Stimulated activated CD4-positive, alpha-beta T cell treated with anti-CD3 and anti-CD28 coated beads, Interleukin-1b, Interleukin-23, amount 100 ng/mL, for 4 hours (primary cell): Measurements from ENCODE around the gene TES.
"Not testable (repeated sequence)": the region's sequence is repeated elsewhere in the genome, so short reads cannot be mapped to it uniquely, and the experiment has no call there.

Experiments
- DNase-seq, 2 donors: peaks; one replicate each; pipeline ENCODE4 v3.0.0-alpha.2; 2020; ENCODE audit warnings: low read depth in 2 of 2

The TES gene, protein sequence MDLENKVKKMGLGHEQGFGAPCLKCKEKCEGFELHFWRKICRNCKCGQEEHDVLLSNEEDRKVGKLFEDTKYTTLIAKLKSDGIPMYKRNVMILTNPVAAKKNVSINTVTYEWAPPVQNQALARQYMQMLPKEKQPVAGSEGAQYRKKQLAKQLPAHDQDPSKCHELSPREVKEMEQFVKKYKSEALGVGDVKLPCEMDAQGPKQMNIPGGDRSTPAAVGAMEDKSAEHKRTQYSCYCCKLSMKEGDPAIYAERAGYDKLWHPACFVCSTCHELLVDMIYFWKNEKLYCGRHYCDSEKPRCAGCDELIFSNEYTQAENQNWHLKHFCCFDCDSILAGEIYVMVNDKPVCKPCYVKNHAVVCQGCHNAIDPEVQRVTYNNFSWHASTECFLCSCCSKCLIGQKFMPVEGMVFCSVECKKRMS

GRCh38 chr7:116210345-116211005 is at the start of gene TES:
Gene TES, plus strand, starts transcription at chr7:116210539. Its CDS starts 169 bp downstream, at chr7:116210708.
- DNase-seq: peak; percentile 34 to 64

- no peak for DNase-seq
Measured at GRCh38 chr7:116161728-116162127, 48.6 kb upstream of the TES start.

GRCh38 chr7:116162254-116162653 is 48.1 kb upstream of the TES start:
- no peak for DNase-seq

- no peak for DNase-seq
Measured at GRCh38 chr7:116162992-116163391, 47.3 kb upstream of the TES start.

GRCh38 chr7:116164552-116165306 is 45.6 kb upstream of the TES start:
- DNase-seq: no peak

DNA sequence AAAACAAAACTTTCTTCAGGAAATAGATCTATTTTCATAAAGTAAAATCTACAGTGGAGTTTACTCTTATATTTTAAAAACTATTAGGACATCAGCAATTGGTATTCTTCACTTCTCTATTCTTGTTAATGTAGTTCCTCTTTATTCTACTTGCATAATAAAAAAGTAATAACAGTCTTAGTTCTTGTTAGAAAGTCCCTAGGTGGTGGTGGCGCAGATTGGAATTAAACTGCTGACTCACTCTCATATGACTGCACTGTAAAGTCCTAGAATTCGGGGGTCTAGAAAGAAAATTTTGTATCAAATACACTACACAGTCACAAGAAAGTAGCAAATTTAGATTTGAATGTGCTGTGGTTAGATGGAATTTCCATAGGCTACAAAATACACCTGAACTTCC is 44.6 kb upstream of the TES start:
- no peak for DNase-seq

DNA sequence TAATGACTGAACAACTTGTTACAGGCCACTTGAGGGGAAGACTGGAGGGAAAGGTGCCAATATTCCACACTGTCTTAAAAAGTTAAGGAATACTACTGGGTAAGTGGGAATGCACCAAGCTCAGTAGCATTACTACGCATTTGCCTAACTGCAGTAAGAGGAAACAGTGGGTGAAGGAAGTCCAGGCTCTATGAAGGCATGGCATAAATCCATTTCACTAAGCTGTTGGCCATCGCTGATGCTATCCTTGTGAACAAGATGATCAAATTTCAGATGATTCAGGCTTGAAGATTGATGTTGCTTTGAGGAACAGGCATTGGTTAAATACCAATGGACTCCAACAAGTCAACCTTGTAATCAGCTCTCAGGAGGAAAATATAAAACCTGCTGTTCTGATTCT is 44.2 kb upstream of the TES start:
- DNase-seq: no peak

DNA sequence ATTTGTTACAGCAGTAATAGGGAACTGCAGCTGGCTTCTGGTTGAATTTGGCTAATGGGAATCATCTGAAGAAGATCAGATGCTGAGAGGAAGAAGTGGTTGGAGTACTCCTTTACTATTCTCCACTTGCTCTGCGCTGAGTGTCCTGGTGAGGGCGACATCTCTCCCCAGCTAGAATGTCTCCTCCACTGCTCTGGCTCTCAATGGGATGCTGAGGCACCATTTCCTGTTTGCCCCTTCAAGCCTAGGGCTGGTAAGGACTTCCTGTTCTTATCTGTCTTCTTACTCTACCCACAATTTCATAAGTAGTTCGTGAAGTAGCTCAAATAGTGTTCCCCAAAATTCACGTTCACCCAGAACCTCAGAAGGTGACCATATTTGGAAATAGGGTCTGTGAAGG is 43.2 kb upstream of the TES start:
- DNase-seq: no peak

- no peak for DNase-seq
Measured at GRCh38 chr7:116169060-116169459, 41.3 kb upstream of the TES start.

DNA sequence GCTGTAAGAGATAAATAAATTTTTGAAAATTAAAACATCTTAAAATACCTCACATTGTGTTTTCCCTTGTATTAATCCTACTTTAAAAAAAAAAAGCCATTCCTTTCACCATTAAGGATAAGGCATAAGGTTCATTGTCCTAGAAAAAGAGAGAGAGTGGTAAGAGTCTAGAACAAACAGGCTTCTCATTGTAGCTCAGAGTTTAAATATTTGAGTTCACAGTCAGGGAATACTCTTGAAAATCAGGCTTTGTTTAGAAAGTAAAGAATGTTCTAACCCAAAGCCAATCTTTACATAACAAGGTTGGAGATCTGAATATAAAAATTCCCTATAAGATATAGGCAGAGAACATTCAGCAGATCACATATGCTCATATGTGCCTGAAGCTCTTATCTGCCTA is 40.2 kb upstream of the TES start:
- DNase-seq: no peak

DNA sequence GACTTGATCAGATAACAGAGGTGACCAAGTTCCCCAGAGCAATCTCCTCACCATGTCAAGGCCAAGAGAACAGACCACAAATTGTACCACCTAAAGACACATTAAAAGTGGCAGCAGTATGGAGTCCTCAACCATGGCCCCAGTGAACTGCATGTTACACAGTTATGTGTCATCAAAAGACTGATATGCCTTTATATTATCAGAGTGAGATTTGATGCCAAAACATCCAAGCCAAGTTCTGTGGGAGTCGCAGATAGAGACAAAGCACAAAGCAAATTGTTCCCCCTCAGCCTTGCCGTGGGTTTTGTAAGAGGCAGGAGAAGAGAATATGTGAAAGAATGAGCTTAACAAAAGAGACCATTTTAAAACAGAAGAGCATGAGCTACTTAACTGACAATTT is 39.2 kb upstream of the TES start:
- DNase-seq: no peak

DNA sequence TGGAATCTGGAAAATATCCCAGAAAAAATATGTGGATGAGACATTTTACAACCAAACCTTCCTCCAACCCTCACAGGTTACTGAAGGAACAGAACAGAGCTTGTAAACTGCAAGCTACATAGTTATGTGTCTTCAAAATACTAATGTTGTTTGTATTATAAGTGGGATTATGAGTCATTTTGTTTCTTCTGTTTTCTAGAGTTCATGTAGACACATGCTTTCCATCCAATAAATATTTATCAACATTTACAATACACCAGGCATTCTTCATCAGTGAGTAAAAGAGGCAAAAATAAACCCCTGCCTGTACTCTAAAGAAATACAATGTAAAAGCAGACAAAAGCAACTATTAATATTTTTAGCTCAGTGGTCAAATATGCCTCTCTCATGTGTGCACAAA is 38.0 kb upstream of the TES start:
- DNase-seq: no peak

DNA sequence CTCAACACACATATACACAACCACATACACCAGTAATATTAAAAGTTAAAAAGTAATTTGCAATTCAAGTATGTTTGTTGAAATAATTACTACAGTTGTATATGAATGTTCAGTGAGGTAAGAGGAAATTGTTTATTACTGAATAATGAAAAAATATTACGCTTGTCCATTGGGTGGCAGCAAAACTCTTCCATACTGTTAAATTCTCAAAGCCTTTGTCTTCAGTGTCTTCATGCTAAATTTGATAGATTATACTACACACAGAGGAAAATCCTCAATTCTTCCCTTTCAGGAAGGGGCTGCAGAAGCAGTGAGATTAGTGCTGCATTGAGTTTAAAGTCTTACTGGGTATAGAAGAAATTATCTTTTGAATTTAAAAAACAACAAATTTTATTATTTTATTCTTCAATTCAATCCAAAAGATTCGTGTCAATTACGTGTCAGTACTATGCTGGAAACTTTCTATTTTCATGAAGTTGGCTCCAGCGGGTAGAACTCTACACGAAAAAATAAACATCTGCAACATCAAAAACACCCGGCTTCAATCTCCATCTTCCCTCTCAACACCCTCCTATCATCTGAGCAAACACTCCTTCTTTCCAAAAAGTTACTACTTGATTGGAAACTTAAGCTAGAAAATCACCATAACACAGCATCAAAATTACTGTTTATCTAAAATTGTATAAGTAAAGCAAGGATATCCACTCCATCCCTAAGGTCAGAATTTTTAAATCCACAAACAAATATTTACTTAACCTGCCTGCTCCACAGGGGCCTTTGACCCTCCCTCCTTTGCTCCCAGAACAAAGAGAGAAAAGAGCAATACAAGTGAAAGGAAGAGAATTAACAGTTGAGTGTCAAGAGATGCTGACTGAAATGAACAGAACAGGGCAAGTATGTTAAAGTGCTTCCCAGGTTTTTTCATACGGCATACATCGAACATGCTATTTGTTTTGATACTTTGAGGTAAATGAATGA is 37.0 kb upstream of the TES start:
- peak in 1 of 2 donors; percentile 31 for DNase-seq

DNA sequence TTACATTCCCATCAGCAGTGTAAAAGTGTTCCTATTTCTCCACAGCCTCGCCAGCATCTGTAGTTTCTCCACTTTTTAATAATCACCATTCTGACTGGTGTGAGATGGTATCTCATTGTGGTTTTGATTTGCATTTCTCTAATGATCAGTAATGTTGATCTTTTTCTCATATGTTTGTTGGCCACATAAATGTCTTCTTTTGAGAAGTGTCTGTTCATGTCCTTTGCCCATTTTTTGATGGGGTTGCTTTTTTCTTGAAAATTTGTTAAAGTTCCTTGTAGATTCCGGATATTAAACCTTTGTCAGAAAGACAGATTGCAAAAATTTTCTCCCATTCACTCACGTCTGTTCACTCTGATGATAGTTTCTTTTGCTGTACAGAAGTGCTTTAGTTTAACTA is 35.2 kb upstream of the TES start:
- not testable (repeated sequence) for DNase-seq

GRCh38 chr7:116176226-116176625 is 34.1 kb upstream of the TES start:
- no peak for DNase-seq

DNA sequence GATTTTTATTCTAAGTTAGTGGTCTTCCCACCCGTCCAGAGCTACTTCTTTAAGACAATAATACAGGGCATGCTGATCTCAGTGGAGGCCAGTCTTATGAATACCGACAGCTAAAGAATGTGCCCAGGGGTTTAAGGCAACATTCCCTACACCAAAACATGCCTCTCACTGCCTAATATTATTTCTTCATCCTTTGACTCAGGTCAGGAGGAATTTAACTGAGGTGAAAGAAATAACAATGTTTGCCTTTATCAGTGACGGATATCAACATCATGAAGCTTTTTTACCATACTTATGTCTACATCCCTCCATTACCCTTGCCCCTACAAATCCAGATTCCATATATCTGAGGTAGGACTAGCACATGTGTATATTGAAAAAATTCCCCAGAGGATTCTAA is 33.3 kb upstream of the TES start:
- DNase-seq: no peak

- DNase-seq: peak in 1 of 2 donors; percentile 8
Measured at GRCh38 chr7:116180302-116180701, 30.0 kb upstream of the TES start.

DNA sequence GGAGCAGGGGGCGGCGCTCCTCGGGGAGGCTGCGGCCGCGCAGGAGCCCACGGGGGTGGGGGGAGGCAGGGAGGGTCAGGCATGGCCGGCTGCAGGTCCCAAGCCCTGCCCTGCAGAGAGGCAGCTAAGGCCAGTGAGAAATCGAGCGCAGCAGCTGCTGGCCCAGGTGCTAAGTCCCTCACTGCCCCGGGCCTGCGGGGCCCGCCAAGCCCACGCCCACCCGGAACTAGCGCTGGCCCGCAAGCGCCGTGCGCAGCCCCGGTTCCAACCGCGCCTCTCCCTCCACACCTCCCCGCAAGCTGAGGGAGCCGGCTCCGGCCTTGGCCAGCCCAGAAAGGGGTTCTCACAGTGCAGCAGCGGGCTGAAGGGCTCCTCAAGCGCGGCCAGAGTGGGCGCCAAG is 28.3 kb upstream of the TES start:
- DNase-seq: no peak

DNA sequence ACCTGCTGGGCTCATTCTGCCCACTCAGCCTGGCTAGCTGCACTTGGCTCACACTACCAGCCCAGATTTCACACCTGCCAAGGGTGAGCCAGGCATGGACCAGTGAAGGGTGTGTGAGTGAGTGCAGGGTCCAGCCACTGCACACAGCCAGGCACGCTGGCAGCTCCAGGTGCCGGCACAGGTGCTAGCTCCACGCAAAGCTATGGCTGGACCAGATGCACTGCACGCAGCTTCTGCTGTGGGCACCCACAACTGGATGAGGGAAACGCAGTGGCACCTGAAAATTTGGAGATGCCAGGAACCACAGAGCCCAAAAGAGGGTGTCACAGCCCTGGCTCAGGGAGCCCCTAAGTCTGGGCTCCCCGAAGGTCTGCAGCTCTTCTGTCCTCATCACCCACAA is 24.9 kb upstream of the TES start:
- no peak for DNase-seq

- no peak for DNase-seq
Measured at GRCh38 chr7:116185956-116186355, 24.4 kb upstream of the TES start.

GRCh38 chr7:116187400-116187799 is 22.9 kb upstream of the TES start:
- DNase-seq: no peak
